Astrocyte of the spinal cord (primary cell): Measurements from ENCODE around the gene REM2.
A peak's percentile ranks its signal among the peaks of the same experiment; 100 is the strongest.

Source experiments
- DNase-seq: peaks from one replicate; pipeline ENCODE4 v3.0.0; 2011; ENCODE audit warnings: low read depth, low spot score
- H3K4me3 ChIP-seq: 2 replicates; pipeline ENCODE4 v1.5.1; 2011; ENCODE audit warnings: low read depth, mild to moderate bottlenecking, low read length, moderate library complexity
- CTCF ChIP-seq: IDR thresholded peaks from 2 replicates; pipeline ENCODE4 v1.5.1; 2012; ENCODE audit warnings: low read depth, mild to moderate bottlenecking, low read length, inconsistent platforms
- in situ Hi-C: cut with HindIII; loops from 2 replicates; pipeline ENCODE4 v1.10.0; 2017; ENCODE audit warnings: low sequenced_read_pairs

Gene REM2

GRCh38 chr14:22871224-22872032 is 11.6 kb upstream of the REM2 start, which contains the start of gene LRP10:
LRP10 (plus strand) TSS chr14:22871740; CDS start chr14:22872304, 564 bp downstream.
- no peak for TF ChIP-seq CTCF
- in situ Hi-C loops = no loop called here
- peak; percentile 89 for DNase-seq
- peak within 1 kb of the TSS; percentile 76 for H3K4me3 ChIP-seq

DNA sequence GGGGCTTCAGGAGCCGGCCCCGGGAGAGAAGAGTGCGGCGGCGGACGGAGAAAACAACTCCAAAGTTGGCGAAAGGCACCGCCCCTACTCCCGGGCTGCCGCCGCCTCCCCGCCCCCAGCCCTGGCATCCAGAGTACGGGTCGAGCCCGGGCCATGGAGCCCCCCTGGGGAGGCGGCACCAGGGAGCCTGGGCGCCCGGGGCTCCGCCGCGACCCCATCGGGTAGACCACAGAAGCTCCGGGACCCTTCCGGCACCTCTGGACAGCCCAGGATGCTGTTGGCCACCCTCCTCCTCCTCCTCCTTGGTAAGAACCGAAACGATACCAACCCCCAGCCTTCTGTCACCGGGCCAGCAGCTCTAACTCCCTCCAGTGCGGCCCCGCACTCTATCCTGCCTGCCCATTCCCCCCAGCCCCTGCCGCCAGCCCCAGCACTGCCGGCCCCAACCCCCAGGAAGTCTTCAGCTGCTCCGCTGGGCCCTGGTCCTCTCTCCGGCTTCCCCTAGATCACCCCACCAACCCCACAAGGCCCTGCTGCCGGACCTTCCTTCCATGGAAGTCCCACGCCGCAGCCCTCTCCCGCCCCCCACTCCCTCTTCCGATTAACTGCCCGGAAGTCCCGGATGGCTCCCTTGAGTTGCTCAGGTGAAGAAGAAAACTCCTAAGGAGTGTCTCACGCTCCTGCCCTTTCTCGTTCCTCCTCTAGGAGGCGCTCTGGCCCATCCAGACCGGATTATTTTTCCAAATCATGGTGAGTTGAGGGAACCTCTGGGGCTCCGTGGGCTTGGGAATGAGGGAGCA is 10.8 kb upstream of the REM2 start:
- TF ChIP-seq CTCF = peak; percentile 99
- peak overlapping the region; percentile 76 for H3K4me3 ChIP-seq
- DNase-seq = peak; percentile 90
- in situ Hi-C loops = no loop called here

DNA sequence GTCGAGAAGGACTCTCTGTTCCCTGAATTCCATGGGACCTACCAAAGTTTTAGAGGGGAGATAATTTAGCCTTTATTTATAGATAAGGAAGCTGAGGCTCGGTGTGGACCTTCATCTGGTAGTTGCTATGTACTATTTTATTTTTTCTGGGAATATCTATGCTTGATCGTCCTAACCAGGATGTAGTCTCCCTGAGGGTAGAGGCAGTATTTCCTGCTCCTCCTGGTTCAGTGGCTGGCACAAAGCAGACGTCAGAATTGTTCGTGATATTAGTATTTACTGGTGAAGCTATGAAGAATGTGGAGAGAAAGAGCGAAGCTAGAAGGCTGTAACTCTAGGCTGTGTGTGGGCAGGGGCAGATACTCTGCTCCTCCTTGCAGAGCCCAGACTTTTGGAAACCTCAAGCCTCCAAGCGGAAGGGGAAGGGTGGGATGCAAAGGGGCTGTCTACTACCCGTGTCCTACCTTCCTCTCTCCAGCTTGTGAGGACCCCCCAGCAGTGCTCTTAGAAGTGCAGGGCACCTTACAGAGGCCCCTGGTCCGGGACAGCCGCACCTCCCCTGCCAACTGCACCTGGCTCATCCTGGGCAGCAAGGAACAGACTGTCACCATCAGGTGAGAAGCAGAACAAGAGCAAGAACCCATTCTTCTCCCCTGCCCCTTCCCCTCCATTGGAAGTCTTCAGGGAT is 10.0 kb upstream of the REM2 start:
- TF ChIP-seq CTCF = no peak
- peak overlapping the region; percentile 76 for H3K4me3 ChIP-seq
- in situ Hi-C loops = no loop called here
- DNase-seq = no peak

- H3K4me3 ChIP-seq = no peak overlapping the region
- TF ChIP-seq CTCF = no peak
- in situ Hi-C loops = no loop called here
- no peak for DNase-seq
These were observed 7.8 kb upstream of the REM2 start for GRCh38 chr14:22875003-22875747.

- no peak for TF ChIP-seq CTCF
- H3K4me3 ChIP-seq = no peak overlapping the region
- in situ Hi-C loops = no loop called here
- no peak for DNase-seq
These were observed 7.2 kb upstream of the REM2 start for GRCh38 chr14:22875748-22876319.
